Limb (tissue), 2 donors: Measurements from ENCODE around the gene IREB2.

ENCODE experiments used
- DNase-seq, 2 donors: peaks; one replicate each; pipeline ENCODE4 v3.0.0-alpha.2; 2016; ENCODE audit errors: extremely low spot score in 2 of 2

Gene IREB2

DNA sequence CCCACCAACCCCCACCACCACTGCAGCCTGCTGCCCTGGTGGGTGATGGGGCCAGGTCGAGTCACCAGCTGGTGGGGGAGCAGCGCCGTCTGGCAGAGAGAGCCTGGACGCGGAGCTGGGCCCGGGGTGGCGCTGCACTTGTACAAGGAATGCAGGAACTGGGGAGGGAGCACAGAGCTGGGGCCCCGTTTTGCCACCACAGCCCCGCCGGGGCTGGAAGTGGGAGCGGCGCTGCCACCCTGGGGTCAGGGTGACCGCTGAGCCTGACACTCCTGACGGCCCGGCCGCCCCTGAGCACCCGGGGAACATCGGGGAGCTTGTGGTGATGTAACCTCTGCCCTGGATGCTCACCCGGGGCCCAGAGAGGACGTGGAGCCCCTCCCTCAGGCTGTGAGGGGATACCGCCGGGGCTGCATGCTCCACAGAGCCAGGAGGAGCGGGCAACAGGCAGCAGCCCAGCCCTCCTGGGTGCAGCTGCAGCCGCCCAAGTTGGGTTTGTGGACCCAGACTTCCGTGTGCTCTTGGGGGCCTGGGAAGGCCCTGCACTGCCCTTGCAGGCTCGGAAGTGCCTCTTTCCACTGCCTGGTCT, 32.6 kb upstream of the IREB2 start:
- DNase-seq, result no peak

DNA sequence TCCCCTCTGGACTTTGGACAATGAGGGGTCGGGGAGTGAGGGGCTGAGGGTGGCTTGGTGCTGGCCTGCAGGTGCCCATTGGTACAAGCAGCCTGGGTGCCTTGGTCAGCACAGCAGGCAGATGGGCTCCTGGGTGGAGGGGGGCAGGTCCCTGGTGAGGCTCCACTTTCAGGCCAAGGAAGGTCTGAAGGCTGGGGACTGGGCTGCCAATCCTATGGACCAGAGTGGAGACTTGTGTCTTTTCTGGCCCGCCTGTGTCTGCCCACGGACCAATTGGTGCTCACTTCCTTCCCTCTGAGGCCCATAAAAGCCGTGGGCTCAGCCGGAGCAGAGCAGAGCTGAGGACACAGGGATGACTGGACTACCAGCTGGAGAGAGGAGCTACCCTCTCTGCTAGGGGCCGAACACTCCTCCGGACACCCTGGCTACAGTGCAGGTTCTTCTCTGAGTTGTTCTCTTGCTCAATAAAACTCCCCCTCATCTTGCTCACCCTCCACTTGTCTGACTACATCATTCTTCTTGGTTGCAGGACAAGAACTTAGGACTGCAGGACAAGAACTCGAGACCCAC, 31.9 kb upstream of the IREB2 start:
- no peak for DNase-seq

DNA sequence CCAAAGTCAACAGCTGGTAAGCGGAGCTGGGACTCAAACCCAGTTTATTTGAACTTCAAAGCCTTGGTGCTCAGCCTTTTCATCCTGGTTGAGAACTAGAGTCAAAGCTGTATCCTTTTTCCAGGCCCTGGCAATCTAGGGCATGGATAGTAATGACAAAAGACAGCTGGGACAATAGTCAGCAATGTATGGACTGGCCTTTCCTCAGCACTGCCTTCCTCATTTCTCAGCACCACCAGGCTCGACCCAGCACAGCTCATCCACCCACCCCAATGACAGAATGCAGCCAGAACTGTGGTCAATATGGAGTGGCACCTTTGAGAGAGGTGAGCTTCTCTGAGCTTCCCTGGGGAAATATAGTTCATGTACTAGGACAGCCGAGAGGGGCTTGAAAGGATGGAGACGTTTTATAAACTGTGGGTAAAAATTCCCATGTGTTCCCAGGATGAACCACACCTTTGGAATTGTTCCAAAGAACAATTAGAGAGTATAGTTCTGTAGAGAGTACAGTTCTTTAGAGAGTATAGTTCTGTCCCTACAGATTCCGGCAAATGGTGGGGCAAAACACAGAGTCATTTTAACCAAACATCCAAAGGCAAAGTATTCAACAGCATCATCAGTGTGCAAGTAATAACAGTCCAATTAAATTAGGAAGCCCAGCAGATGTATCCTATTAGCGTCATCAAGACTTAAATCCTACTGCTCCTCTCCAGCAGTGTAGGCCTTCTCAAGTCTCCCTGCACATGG, 30.2 kb upstream of the IREB2 start:
- DNase-seq, result no peak

DNA sequence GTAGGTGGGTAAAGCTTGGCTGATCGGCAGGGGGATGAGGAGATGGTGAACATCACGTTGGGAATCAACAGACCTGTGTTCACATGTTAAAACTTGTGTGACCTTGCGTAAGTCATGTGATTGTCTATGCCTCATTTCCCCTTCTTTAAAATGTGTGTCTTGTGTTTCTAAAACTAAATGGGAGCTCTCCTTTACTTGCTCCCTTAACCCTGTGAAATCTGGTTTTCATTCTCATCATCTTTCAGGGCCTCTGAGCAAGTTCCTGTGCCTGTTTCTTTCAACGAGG, 29.7 kb upstream of the IREB2 start:
- no peak for DNase-seq

DNA sequence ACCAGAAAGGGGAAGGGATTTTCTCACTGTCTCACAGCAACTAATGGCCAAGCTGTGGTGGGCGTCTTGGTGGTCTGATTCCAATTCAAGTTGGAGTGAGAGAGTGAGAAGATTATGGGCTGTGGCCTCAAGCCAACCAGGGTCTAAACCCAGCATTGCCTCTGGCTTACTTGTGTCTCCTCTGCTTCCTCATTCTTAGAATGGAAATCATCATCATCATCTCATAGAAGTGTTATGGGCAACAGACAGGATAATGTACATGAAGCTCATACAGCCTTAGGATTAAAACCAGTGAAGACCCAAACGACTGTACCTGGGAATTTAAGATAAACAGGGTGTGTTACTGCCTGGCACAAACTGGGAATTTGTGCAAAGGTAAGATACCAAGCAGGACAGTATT, 29.1 kb upstream of the IREB2 start:
- DNase-seq, result no peak

DNA sequence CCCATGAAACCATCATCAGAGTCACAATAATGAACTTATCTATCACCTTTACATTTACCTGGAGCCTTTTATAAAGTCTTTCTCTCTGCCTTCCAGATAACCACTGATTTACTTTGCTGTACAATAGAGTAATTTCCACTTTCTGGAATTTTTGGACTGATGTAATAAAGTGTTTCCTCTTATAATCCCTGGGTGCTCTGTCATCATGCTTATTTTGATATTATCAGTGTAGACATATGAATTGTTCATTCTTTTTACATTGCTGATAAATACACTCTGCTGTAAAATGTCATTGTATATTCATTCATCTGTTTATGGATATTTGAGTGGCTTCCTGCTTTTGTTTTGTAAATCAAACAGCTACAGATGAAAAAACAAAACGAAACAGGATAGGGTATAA, 27.0 kb upstream of the IREB2 start:
- DNase-seq, result no peak

DNA sequence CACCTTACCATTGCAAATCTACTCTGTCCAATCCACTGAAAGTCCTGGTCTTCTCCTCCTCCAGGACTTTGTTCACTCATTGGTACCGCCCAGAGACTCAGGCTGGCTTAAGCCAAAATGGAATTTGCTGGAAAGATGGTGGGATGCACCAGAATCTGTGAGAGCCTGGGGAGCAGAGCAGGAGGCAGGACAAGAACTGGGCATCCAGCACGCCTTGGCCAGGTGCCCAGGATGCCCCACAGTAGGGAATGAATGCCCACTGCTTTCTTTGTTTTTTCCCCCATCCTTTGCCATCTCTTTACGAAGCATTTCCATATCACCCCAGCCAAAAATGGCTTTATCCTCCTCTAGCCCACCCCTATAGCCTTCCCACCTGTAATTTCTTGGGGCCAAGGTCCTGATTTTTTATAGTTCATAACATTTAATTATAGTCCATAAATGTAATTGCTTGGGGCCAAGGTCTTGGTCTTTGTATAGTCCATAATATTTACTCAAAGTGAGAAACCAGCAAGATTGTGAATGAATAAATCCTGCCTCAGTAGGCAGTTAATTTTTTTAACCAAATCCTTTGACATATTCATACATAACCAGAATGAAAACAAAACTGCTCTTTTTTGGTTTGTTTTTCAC, 23.3 kb upstream of the IREB2 start:
- no peak for DNase-seq

DNA sequence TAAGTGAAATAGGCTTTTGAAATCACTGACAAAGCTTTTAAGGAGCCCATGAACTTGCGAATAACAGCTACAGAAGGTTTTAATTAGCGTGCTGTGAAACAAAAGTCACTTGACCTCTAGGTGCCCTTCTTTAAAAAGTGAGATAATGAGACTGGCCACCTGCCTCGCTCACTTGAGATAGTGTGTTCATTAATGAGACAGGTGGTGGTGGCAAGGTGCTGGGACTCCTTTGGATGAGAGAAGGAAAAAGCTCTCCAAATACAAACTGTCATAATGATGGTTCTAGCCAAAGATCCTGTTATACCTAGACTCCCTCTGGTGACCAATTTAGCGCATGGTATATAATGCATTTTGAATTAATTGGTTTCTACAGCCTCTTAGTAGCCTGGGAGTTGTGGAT, 22.7 kb upstream of the IREB2 start:
- peak in 1 of 2 donors; percentile 56 for DNase-seq

DNA sequence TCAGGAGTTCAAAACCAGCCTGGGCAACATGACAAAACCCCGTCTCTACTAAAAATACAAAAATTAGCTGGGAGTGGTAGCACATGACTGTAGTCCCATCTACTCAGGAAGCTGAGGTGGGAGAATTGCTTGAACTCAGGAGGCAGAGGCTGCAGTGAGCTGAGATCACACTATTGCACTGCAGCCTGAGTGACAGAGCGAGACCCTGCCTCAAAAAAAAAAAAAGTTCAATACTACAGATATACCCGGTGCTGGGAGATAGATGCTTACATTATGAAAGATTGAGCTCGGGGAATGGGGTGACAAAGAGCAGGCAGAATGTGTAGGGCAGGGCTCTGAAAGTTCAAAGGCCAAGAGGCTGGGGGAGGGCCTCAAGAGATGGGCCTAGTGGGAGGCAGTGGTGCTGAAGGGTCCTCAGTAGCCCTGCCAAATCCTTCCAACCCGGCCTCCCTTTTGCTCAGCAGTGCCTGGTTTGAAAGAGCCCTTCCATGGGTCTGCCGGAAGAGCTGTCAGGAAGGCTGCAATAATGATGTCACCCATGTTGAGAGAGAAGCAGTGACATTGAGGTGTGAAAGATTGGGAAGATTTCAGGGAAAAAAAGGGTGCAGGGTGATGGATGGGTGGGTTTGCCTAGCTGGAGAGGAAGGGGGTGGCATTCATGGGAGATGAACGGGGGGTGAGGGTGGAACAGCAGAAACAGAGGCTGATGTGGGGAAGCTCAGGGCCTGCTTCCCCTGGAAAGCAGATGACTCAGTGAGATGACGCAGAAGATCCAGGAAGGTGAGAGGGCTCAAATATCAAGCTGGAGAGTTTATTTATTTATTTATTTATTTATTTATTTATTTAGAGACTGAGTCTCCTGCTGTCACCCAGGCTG, 20.0 kb upstream of the IREB2 start:
- DNase-seq, result no peak

DNA sequence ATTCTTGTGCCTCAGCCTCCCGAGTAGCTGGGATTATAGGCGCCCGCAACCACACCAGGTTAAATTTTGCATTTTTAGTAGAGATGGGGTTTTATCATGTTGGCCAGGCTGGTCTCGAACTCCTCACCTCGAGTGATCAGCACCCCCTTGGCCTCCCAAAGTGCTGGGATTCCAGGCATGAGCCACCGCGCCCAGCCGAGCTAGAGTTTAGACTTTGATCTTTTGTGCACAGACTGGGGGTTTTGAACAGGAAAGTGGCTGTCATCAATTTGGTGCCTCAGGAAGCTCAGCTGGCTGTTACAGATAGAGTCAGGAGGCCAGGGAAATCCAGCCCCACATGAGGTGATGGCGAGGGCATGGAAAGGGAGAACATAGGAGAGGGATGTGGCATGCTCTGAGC, 19.3 kb upstream of the IREB2 start:
- DNase-seq, result no peak

DNA sequence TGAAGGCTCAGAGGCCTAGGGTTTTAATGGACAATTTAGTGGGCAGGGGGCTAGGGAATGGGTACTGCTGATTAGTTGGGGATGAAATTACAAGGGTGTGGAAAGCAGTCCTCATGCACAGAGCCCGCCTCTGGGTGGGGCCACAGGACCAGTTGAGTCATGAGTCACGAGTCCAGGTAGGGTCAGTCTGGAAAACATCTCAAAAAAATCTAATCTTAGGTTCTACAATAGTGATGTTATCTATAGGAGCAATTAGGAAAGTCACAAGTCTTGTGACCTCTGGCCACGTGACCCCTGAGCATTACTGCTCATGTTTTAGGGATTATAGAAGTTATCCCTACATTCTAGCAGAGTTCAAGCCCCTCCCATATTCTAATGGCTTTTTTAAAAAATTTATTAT, 18.6 kb upstream of the IREB2 start:
- DNase-seq, result no peak

DNA sequence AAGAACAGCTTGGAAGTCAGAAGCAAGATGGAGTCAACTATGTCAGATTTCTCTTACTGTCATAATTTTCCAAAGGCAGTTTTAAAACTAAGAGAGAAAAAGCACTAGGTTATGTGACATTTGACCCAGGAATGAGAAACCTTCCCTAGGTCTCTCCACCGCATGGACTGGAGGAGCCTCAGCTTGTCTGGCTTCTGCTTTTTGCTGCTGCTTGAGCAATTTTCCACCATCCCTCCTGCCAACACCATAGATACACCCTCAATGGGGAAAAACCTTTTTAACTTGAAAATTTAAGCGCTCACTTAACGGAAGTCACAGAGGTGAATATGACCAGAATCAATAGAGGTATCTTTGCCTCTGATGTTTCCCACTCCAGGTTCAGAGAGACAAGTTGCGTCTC, 17.8 kb upstream of the IREB2 start:
- no peak for DNase-seq

DNA sequence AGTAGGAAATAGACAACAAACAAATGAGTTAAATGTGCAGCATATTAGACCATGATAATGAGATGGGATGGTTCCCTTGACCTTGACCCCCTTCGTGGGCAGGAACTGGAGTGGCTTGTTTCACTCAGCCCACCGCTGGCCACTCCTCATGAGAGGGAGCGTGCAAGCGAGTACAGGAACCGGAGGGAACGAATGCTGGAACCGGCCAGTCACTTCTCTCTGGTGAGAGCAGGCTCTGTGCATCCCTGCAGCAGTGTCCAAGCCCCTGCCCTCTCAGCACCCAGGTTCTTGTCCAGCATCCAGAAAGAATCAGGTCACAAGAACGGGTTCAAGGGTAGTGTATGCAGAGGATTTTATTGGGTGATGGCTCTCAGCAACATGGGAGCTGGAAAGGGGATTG, 17.2 kb upstream of the IREB2 start:
- DNase-seq, result no peak

DNA sequence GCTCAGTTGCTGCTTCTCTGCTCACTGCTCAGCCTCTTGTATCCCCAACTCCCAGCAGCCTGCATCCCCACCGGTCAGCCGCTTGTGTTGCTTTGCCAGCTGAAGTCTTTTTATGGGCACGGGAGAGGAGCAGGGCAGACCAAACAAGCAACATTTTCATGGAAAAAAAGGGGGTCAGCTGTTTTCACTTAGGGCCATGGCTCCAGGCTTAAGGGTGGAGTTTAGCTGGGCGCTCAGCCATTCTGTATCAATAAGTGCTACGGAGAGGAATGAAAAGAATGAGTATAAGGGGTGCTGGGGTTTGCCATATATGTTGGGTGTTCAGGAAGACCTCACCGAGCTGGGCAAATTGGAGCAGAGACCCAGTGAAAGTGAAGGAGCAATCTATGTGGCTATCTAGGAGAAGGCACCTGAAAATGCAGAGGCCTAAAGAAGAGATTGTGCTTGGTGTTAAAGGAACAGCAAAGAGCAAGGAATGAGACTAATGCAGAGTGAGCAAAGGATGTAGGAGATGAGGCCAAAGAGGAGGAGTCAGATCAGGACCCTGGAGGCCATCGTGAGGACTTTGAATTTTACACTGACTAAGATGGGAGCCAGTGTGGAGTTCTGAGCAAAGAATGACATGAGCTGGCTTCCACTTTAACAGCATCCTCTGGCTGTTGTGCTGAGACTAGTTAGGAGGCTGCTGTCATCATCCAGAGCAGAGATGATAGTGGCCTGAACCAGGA, 16.6 kb upstream of the IREB2 start:
- DNase-seq, result peak in 1 of 2 donors; percentile 10

DNA sequence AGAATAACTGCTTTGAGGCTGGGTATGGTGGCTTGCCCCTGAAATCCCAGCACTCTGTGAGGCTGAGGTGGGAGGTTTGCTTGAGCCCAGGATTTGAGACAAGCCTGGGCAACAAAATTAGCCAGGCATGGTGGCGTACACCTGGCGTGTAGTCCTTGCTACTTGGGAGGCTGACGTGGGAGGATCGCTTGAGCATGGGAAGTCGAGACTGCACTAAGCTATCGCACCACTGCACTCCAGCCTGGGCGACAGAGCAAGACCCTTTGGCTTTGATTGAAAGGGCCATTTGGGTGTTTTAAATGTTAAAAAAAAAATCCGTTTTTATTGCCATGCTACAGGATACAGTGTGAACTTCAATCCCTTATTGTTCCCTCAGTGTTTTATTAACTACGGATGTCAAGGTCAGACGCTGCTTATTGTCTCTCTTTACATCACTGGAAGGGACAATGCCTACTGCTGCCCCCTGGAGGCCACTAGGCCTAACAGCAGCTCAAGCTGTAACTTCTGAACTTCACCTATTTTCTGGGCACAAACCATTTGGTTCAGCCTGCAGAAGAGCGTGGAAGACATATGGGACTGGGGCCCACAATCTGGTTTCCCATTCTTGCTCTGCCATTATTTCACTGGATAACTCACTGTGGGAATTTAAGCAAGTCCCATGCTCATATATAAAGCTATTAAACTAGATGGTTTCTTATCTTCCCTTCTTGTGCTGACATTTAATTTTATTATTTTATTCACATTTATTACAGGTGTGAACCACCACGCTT, 15.3 kb upstream of the IREB2 start:
- peak; percentile 74 to 80 for DNase-seq

DNA sequence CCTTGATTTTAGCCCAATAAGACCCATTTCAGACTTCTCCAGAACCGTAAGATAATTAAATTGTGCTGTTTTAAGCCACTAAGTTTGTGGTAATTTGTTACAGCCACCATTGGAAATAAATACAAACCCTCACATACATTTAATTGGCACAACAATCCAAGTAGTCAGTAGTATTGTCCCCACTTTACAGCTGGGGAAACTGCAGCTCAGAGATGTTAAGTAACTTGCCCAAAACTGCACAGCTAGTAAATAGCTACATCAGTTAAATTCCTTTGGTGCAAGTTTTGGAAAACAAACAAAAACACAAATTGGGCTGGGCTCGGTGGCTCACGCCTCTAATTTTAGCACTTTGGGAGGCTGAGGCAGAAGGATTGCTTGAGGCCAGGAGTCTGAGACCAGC, 13.3 kb upstream of the IREB2 start:
- DNase-seq, result no peak

DNA sequence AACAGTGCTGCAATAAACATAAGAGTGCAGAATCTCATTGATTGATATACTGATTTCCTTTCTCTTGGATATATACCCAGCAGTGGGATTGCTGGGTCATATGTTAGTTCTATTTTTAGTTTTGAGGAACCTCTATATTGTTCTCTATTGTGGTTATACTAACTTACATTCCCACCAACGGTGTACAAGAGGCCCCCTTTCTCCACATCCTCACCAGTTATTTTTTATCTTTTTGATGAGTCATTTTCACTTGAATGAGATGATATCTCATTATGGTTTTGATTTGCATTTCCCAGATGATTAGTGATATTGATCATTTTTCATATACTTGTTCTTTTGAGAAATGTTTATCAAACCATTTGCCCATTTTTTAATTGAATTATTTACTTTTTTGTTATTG, 12.4 kb upstream of the IREB2 start:
- DNase-seq, result no peak

DNA sequence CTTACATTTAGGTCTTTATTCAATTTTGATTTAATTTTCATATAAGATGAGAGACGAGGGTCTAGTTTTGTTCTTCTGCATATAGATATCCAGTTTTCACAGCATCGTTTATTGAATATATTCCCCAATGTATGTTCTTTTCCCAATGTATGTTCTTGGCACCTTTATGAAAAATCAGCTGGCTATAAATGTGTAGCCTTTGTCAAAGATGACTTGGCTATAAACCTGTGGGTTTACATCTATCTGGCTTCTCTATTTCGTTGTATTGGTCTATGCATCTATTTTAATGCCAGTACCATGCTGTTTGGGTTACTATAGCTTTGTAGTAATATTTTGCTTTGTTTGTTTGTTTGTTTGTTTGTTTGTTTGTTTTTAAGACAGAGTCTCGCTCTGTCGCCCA, 11.7 kb upstream of the IREB2 start:
- no peak for DNase-seq

DNA sequence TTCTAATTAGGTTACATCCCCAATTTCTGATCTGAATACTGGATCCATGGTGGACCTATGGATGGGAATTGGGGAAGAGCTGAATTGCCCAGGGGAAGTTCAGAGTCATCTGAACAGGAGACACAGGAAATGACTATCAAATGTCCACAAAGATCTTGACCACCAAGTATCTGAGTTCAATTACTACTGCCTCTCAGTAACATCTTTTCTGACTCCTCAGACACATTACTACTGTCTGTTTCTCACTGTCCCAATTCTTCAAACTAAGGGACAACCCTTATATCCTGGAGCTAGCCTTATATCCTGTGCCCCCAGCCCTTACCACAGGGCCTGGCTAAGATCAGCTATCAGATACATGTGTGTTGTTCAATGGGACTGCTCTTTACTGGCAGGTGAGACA, 10.1 kb upstream of the IREB2 start:
- no peak for DNase-seq

DNA sequence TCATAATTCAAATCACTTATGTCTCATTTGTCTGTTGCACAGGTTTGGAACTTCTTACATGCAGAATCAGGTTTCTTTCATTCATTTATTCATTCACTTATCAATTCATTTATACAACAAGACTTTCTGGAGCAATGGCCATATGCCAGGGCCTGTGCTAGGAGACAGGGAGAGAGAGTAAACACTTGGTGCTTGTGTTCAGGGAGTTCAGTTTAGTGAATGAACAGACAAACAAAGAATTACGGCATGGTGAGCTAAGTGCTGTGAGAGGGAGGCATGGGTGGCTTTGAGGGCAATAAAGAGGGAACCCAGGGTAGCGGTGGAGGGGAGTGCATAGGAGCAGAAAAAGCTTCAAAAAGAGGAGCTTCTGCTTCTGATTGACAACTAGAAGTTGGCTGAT, 8.5 kb upstream of the IREB2 start:
- DNase-seq, result no peak

DNA sequence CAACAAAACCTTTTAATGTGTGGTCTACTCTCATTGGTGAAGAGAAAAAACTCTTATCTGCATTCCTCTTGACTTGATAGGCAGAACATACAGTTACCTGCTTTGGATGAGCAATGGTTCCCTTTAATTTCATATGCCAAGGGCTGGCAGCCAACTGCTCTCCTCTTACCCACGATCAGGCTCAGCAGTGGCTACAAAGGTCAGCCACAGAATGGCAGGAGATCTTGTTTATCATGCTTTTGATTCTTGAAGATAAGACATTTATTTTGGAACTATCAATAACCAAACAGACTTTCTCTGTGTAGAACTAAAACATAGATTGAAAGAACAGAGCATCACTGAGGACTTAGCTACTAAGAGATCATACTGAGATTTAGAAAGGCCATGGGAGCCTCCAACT, 6.1 kb upstream of the IREB2 start:
- DNase-seq, result no peak
